ENCODE measurements around the gene APCDD1.

DNA sequence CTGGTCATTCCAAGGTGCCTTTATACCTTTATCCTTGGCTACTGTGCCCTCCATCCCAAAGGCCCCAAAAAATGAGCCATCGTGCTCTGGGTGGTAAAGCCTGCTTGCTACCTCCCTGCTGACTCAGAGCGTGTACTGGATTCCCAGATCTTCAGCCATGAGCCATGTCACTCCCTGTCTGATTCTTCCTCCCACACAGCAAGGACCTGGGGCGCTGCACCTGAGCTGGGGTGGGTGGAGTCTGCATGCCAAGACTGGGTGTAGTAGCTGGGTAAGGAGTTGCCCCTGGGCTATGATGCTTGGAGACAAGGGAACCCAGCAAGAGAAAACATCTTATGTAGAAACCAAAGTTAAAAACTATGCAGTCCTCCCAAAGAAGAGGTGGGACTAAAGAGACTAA is 37.2 kb upstream of the APCDD1 start:
- TF ChIP-seq, protein P1, sequence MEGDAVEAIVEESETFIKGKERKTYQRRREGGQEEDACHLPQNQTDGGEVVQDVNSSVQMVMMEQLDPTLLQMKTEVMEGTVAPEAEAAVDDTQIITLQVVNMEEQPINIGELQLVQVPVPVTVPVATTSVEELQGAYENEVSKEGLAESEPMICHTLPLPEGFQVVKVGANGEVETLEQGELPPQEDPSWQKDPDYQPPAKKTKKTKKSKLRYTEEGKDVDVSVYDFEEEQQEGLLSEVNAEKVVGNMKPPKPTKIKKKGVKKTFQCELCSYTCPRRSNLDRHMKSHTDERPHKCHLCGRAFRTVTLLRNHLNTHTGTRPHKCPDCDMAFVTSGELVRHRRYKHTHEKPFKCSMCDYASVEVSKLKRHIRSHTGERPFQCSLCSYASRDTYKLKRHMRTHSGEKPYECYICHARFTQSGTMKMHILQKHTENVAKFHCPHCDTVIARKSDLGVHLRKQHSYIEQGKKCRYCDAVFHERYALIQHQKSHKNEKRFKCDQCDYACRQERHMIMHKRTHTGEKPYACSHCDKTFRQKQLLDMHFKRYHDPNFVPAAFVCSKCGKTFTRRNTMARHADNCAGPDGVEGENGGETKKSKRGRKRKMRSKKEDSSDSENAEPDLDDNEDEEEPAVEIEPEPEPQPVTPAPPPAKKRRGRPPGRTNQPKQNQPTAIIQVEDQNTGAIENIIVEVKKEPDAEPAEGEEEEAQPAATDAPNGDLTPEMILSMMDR (IDR thresholded peaks at IDR 0.05; ENCODE audit: insufficient read depth, low read depth, low read length), result no peak
- no peak for TF ChIP-seq EZH2 (IDR thresholded peaks at IDR 0.05; ENCODE audit: insufficient read depth, low read length)

Data from astrocyte (in vitro differentiated cells and primary cell).